OCI-LY1 (cell line): ENCODE measurements around the gene DPP6.
"Not testable (repeated sequence)": the region's sequence is repeated elsewhere in the genome, so short reads cannot be mapped to it uniquely, and the experiment has no call there.

Experiments used
- H2AFZ ChIP-seq: fragments of 200-600 bp; sonication (generic), shearing (Covaris generic); 2 replicates; pipeline ENCODE4 v1.6.0; 2014; ENCODE audit warnings: antibody characterized with exemption, mild to moderate bottlenecking, low read length
- H3F3A ChIP-seq: fragments of 200-600 bp; sonication (generic), shearing (Covaris generic); 2 replicates; pipeline ENCODE4 v1.6.0; 2014; ENCODE audit warnings: mild to moderate bottlenecking, antibody characterized with exemption, low read length, moderate library complexity; ENCODE audit not compliant: insufficient read depth
- H3K27ac ChIP-seq: fragments of 200-600 bp; sonication (generic); 2 replicates; pipeline ENCODE4 v1.5.1; 2014; ENCODE audit warnings: low read length, mixed run types, mild to moderate bottlenecking, low read depth; ENCODE audit not compliant: poor library complexity, severe bottlenecking
- H3K27me3 ChIP-seq: fragments of 200-600 bp; sonication (generic); 2 replicates; pipeline ENCODE4 v1.6.0; 2014; ENCODE audit warnings: antibody characterized with exemption, mild to moderate bottlenecking, low read length, moderate library complexity; ENCODE audit not compliant: insufficient read depth
- H3K36me3 ChIP-seq: fragments of 200-600 bp; sonication (generic); 2 replicates; pipeline ENCODE4 v1.6.1; 2014; ENCODE audit warnings: mild to moderate bottlenecking, antibody characterized with exemption, low read length, moderate library complexity, mixed read lengths; ENCODE audit not compliant: insufficient read depth
- H3K4me1 ChIP-seq: fragments of 200-600 bp; sonication (generic); 2 replicates; pipeline ENCODE4 v1.5.1; 2014; ENCODE audit warnings: mild to moderate bottlenecking, low read length, moderate library complexity; ENCODE audit not compliant: insufficient read depth, severe bottlenecking
- H3K4me2 ChIP-seq: fragments of 200-600 bp; sonication (generic), shearing (Covaris generic); 2 replicates; pipeline ENCODE4 v1.6.1; 2014; ENCODE audit warnings: low read length
- H3K4me3 ChIP-seq: fragments of 200-600 bp; sonication (generic); 2 replicates; pipeline ENCODE4 v1.5.1; 2014; ENCODE audit warnings: low read length, low read depth, mild to moderate bottlenecking, mixed read lengths; ENCODE audit not compliant: poor library complexity, severe bottlenecking
- H3K79me2 ChIP-seq: fragments of 200-600 bp; shearing (Covaris generic); 2 replicates; pipeline ENCODE4 v1.6.1; 2016; ENCODE audit warnings: mixed run types, low read length, mixed read lengths; ENCODE audit not compliant: insufficient read depth
- H3K9ac ChIP-seq: fragments of 200-600 bp; sonication (generic), shearing (Covaris generic); 2 replicates; pipeline ENCODE4 v1.6.1; 2014; ENCODE audit warnings: mild to moderate bottlenecking, low read length, mixed read lengths
- H3K9me2 ChIP-seq: fragments of 200-600 bp; sonication (generic), shearing (Covaris generic); 2 replicates; pipeline ENCODE4 v1.6.1; 2014; ENCODE audit warnings: low read depth, mild to moderate bottlenecking, low read length, mixed read lengths
- H3K9me3 ChIP-seq: fragments of 200-600 bp; shearing (Covaris generic); 2 replicates; pipeline ENCODE4 v1.6.1; 2014; ENCODE audit warnings: low read length, mixed read lengths
- H4K20me1 ChIP-seq: fragments of 200-600 bp; sonication (generic), shearing (Covaris generic); 2 replicates; pipeline ENCODE4 v1.6.0; 2016; ENCODE audit warnings: mild to moderate bottlenecking, low read length; ENCODE audit not compliant: insufficient read depth
- EZH2 ChIP-seq: fragments of 200-600 bp; sonication (generic), shearing (Covaris generic); IDR thresholded peaks from 2 replicates; pipeline ENCODE4 v1.8.0; 2017; ENCODE audit warnings: borderline replicate concordance, mixed run types, mild to moderate bottlenecking, antibody characterized with exemption, low read length, moderate library complexity, mixed read lengths
- TF ChIP-seq, protein P1 (sequence below): fragments of 200-600 bp; sonication (generic), shearing (Covaris generic); IDR thresholded peaks from 2 replicates; pipeline ENCODE4 v1.5.1; 2017; ENCODE audit warnings: mild to moderate bottlenecking, antibody characterized with exemption, low read length, moderate library complexity, mixed read lengths

Gene DPP6

GRCh38 chr7:154931906-154932305, 879.7 kb downstream of the DPP6 start:
- TF ChIP-seq EZH2 = no peak
- TF ChIP-seq, protein P1, sequence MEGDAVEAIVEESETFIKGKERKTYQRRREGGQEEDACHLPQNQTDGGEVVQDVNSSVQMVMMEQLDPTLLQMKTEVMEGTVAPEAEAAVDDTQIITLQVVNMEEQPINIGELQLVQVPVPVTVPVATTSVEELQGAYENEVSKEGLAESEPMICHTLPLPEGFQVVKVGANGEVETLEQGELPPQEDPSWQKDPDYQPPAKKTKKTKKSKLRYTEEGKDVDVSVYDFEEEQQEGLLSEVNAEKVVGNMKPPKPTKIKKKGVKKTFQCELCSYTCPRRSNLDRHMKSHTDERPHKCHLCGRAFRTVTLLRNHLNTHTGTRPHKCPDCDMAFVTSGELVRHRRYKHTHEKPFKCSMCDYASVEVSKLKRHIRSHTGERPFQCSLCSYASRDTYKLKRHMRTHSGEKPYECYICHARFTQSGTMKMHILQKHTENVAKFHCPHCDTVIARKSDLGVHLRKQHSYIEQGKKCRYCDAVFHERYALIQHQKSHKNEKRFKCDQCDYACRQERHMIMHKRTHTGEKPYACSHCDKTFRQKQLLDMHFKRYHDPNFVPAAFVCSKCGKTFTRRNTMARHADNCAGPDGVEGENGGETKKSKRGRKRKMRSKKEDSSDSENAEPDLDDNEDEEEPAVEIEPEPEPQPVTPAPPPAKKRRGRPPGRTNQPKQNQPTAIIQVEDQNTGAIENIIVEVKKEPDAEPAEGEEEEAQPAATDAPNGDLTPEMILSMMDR = no peak
- H3K9ac ChIP-seq = no peak overlapping the region
- H3K4me3 ChIP-seq = no peak overlapping the region
- no peaks in the 10 kb centered on the region for H4K20me1 ChIP-seq
- H3F3A ChIP-seq = no peaks in the 10 kb centered on the region
- no peak overlapping the region for H2AFZ ChIP-seq
- H3K27ac ChIP-seq = no peak overlapping the region
- H3K4me2 ChIP-seq = no peak overlapping the region
- H3K27me3 ChIP-seq = no peaks in the 10 kb centered on the region
- H3K79me2 ChIP-seq = no peaks in the 10 kb centered on the region
- no peaks in the 10 kb centered on the region; the same call in 1 of the 2 replicates for H3K36me3 ChIP-seq
- peaks cover 32% of the 10 kb centered on the region for H3K9me3 ChIP-seq
- no peaks in the 10 kb centered on the region for H3K9me2 ChIP-seq
- H3K4me1 ChIP-seq = peaks cover 24% of the 10 kb centered on the region

GRCh38 chr7:154934353-154934952, 882.3 kb downstream of the DPP6 start:
- not testable (repeated sequence) for H3K36me3 ChIP-seq, H4K20me1 ChIP-seq, H2AFZ ChIP-seq, H3K79me2 ChIP-seq, H3K27me3 ChIP-seq, H3K9me2 ChIP-seq, H3K4me2 ChIP-seq, H3K4me1 ChIP-seq, H3K4me3 ChIP-seq, H3K9ac ChIP-seq, H3K27ac ChIP-seq, H3F3A ChIP-seq
- peaks cover 32% of the 10 kb centered on the region for H3K9me3 ChIP-seq

DNA sequence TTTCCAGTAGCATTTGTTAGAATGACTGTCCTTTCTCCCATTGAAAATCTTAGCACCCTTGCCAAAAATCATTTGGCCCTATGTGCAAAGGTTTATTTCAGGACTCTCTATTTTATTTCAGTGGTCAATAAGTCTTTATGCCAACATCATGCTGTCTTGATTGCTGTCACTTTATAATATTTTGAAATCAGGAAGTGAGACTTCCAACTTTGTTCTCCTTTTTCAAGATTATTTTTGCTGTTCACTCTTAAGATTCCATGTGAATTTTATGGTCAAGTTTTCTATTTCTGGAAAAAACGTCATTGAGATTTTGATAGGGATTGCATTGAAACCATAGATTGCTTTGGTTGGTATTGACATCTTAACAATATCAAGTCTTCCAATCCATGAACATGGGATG, 885.6 kb downstream of the DPP6 start:
- TF ChIP-seq, protein P1 = no peak
- TF ChIP-seq EZH2 = no peak

GRCh38 chr7:154942691-154943090, 890.5 kb downstream of the DPP6 start:
- Histone ChIP-seq H3F3A (no peaks in the 10 kb centered on the region), H3K4me1 (no peaks in the 10 kb centered on the region), H3K27ac (no peak overlapping the region), H3K9me2 (no peaks in the 10 kb centered on the region), H2AFZ (no peak overlapping the region), H4K20me1 (no peaks in the 10 kb centered on the region), H3K9ac (no peak overlapping the region), H3K79me2 (no peaks in the 10 kb centered on the region), H3K36me3 (peaks cover 64% of the 10 kb centered on the region), H3K27me3 (no peaks in the 10 kb centered on the region), H3K4me2 (no peak overlapping the region), H3K9me3 (no peaks in the 10 kb centered on the region), H3K4me3 (no peak overlapping the region)
- no peak for TF ChIP-seq EZH2
- TF ChIP-seq, protein P1 = no peak

More for the DNA sequence above, 885.6 kb downstream of the DPP6 start:
- Histone ChIP-seq H3F3A (no peaks in the 10 kb centered on the region), H4K20me1 (no peaks in the 10 kb centered on the region), H3K36me3 (peaks cover 16% of the 10 kb centered on the region), H3K79me2 (no peaks in the 10 kb centered on the region), H3K9me2 (no peaks in the 10 kb centered on the region), H3K9ac (no peak overlapping the region), H3K9me3 (peaks cover 29% of the 10 kb centered on the region), H3K4me1 (no peaks in the 10 kb centered on the region), H3K27me3 (no peaks in the 10 kb centered on the region), H3K4me3 (no peak overlapping the region), H3K27ac (no peak overlapping the region), H3K4me2 (no peak overlapping the region), H2AFZ (no peak overlapping the region)
